ENCODE results near the gene FTCDNL1. TPM values are rescaled to one million over a fixed set of nuclear protein-coding genes. Genes with fewer than 3 reads are reported as not detected.

Gene FTCDNL1
- total RNA-seq, 1 donor from 2014 or later, result 0.45 TPM

GRCh38 chr2:199797431-199798403, 53.3 kb downstream of the FTCDNL1 start:
- Histone ChIP-seq H3K4me2 (ENCODE audit: low read length) (no peak overlapping the region), H2AFZ (ENCODE audit: low read depth, low read length) (no peak overlapping the region), H3K4me3 (ENCODE audit: insufficient read depth, low read depth, low read length) (no peak overlapping the region), H3K9ac (ENCODE audit: low read length) (no peak overlapping the region), H3K36me3 (ENCODE audit: insufficient read depth, low read length) (no peaks in the 10 kb centered on the region), H3K4me1 (ENCODE audit: insufficient read depth, low read length) (no peaks in the 10 kb centered on the region), H3K79me2 (ENCODE audit: insufficient read depth, low read length) (no peaks in the 10 kb centered on the region), H4K20me1 (ENCODE audit: insufficient read depth, low read length) (no peaks in the 10 kb centered on the region), H3K27ac (ENCODE audit: low read depth, low read length) (no peak overlapping the region), H3K9me3 (ENCODE audit: insufficient read depth, low read depth, low read length) (no peaks in the 10 kb centered on the region), H3K27me3 (ENCODE audit: insufficient read depth, low read length) (no peaks in the 10 kb centered on the region)
- FAIRE-seq (no peak), DNase-seq (ENCODE audit: low read depth) (no peak)
- Mint-ChIP-seq H3K27me3 (ENCODE audit: low read depth, unreplicated experiment) (no peaks in the 10 kb centered on the region), H3K27ac (ENCODE audit: unreplicated experiment) (no peak overlapping the region), H3K4me1 (ENCODE audit: low read depth, unreplicated experiment) (peaks cover 3% of the 10 kb centered on the region), H3K36me3 (ENCODE audit: low read depth, unreplicated experiment) (no peaks in the 10 kb centered on the region), H3K9me3 (ENCODE audit: unreplicated experiment) (no peaks in the 10 kb centered on the region), H3K4me3 (ENCODE audit: unreplicated experiment) (no peak overlapping the region)
- no peak for TF ChIP-seq CTCF (IDR thresholded peaks at IDR 0.05; ENCODE audit: insufficient read depth, low read depth, low read length)
- TF ChIP-seq EZH2 (IDR thresholded peaks at IDR 0.05; ENCODE audit: insufficient read depth, low read length), result no peak

GRCh38 chr2:199792381-199792780, 58.6 kb downstream of the FTCDNL1 start:
- Histone ChIP-seq H3K4me1 (ENCODE audit: insufficient read depth, low read length) (no peaks in the 10 kb centered on the region), H3K9ac (ENCODE audit: low read length) (no peak overlapping the region), H3K9me3 (ENCODE audit: insufficient read depth, low read depth, low read length) (no peaks in the 10 kb centered on the region), H3K36me3 (ENCODE audit: insufficient read depth, low read length) (no peaks in the 10 kb centered on the region), H3K4me2 (ENCODE audit: low read length) (no peak overlapping the region), H3K27ac (ENCODE audit: low read depth, low read length) (no peak overlapping the region), H3K79me2 (ENCODE audit: insufficient read depth, low read length) (no peaks in the 10 kb centered on the region), H2AFZ (ENCODE audit: low read depth, low read length) (no peak overlapping the region), H3K4me3 (ENCODE audit: insufficient read depth, low read depth, low read length) (no peak overlapping the region), H4K20me1 (ENCODE audit: insufficient read depth, low read length) (no peaks in the 10 kb centered on the region), H3K27me3 (ENCODE audit: insufficient read depth, low read length) (peaks cover 2% of the 10 kb centered on the region)
- no peaks in the 10 kb centered on the region for H3K27me3 Mint-ChIP-seq (ENCODE audit: low read depth, unreplicated experiment)
- H3K4me1 Mint-ChIP-seq (ENCODE audit: low read depth, unreplicated experiment), result no peaks in the 10 kb centered on the region
- H3K4me3 Mint-ChIP-seq (ENCODE audit: unreplicated experiment), result no peak overlapping the region
- H3K27ac Mint-ChIP-seq (ENCODE audit: unreplicated experiment), result no peak overlapping the region
- TF ChIP-seq EZH2 (IDR thresholded peaks at IDR 0.05; ENCODE audit: insufficient read depth, low read length) (no peak), CTCF (IDR thresholded peaks at IDR 0.05; ENCODE audit: insufficient read depth, low read depth, low read length) (no peak)
- DNase-seq (ENCODE audit: low read depth) (no peak), FAIRE-seq (no peak)
- no peaks in the 10 kb centered on the region for H3K9me3 Mint-ChIP-seq (ENCODE audit: unreplicated experiment)
- no peaks in the 10 kb centered on the region for H3K36me3 Mint-ChIP-seq (ENCODE audit: low read depth, unreplicated experiment)

- Mint-ChIP-seq H3K9me3 (ENCODE audit: unreplicated experiment) (no peaks in the 10 kb centered on the region), H3K36me3 (ENCODE audit: low read depth, unreplicated experiment) (no peaks in the 10 kb centered on the region), H3K27ac (ENCODE audit: unreplicated experiment) (no peak overlapping the region)
Observed at GRCh38 chr2:199791326-199791725, 59.7 kb downstream of the FTCDNL1 start.

More at GRCh38 chr2:199791326-199791725, 59.7 kb downstream of the FTCDNL1 start:
- no peak overlapping the region for H3K27ac ChIP-seq (ENCODE audit: low read depth, low read length)
- H3K4me2 ChIP-seq (ENCODE audit: low read length), result no peak overlapping the region
- TF ChIP-seq CTCF (IDR thresholded peaks at IDR 0.05; ENCODE audit: insufficient read depth, low read depth, low read length), result no peak
- no peak for TF ChIP-seq EZH2 (IDR thresholded peaks at IDR 0.05; ENCODE audit: insufficient read depth, low read length)
- no peak overlapping the region for H3K4me3 ChIP-seq (ENCODE audit: insufficient read depth, low read depth, low read length)
- FAIRE-seq (no peak), DNase-seq (ENCODE audit: low read depth) (no peak)
- H3K79me2 ChIP-seq (ENCODE audit: insufficient read depth, low read length), result no peaks in the 10 kb centered on the region
- H3K9me3 ChIP-seq (ENCODE audit: insufficient read depth, low read depth, low read length), result no peaks in the 10 kb centered on the region
- H3K27me3 ChIP-seq (ENCODE audit: insufficient read depth, low read length), result peaks cover 2% of the 10 kb centered on the region
- no peaks in the 10 kb centered on the region for H4K20me1 ChIP-seq (ENCODE audit: insufficient read depth, low read length)
- no peak overlapping the region for H3K9ac ChIP-seq (ENCODE audit: low read length)
- no peaks in the 10 kb centered on the region for H3K36me3 ChIP-seq (ENCODE audit: insufficient read depth, low read length)
- H3K27me3 Mint-ChIP-seq (ENCODE audit: low read depth, unreplicated experiment), result no peaks in the 10 kb centered on the region
- H3K4me3 Mint-ChIP-seq (ENCODE audit: unreplicated experiment), result no peak overlapping the region
- H3K4me1 Mint-ChIP-seq (ENCODE audit: low read depth, unreplicated experiment), result no peaks in the 10 kb centered on the region
- no peak overlapping the region for H2AFZ ChIP-seq (ENCODE audit: low read depth, low read length)
- no peaks in the 10 kb centered on the region for H3K4me1 ChIP-seq (ENCODE audit: insufficient read depth, low read length)
